ENCODE measurements around the gene BCDIN3D.
"Not testable (repeated sequence)": the region's sequence is repeated elsewhere in the genome, so short reads cannot be mapped to it uniquely, and the experiment has no call there.

BCDIN3D gene

DNA sequence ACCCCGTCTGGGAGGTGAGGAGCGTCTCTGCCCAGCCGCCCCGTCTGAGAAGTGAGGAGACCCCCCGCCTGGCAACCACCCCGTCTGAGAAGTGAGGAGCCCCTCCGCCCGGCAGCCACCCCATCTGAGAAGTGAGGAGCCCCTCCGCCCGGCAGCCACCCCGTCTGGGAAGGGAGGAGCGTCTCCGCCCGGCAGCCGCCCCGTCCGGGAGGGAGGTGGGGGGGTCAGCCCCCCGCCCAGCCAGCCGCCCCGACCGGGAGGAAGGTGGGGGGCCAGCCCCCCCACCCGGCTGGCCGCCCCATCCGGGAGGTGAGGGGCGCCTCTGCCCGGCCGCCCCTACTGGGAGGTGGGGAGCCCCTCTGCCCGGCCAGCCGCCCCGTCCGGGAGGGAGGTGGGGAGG, 18.0 kb upstream of the BCDIN3D start:
- not testable (repeated sequence) for H3K36me3 ChIP-seq (ENCODE audit: control insufficient read depth in 2 of 2, insufficient read depth in 2 of 2, low read length in 2 of 2); H3K27ac ChIP-seq (ENCODE audit: low read depth in 2 of 2, low read length in 2 of 2); H3K27me3 ChIP-seq (ENCODE audit: control insufficient read depth in 2 of 2, insufficient read depth in 2 of 2, low read length in 2 of 2); H3K4me3 ChIP-seq (ENCODE audit: low read length in 2 of 2); H3K9me3 ChIP-seq (ENCODE audit: control insufficient read depth in 2 of 2, low read length in 2 of 2); H3K9ac ChIP-seq (ENCODE audit: low read depth in 1 of 2, low read length in 2 of 2)
- peaks cover 0 to 10% of the 10 kb centered on the region in 2 donors for H3K4me1 ChIP-seq (ENCODE audit: control insufficient read depth in 2 of 2, insufficient read depth in 2 of 2, low read length in 2 of 2)

DNA sequence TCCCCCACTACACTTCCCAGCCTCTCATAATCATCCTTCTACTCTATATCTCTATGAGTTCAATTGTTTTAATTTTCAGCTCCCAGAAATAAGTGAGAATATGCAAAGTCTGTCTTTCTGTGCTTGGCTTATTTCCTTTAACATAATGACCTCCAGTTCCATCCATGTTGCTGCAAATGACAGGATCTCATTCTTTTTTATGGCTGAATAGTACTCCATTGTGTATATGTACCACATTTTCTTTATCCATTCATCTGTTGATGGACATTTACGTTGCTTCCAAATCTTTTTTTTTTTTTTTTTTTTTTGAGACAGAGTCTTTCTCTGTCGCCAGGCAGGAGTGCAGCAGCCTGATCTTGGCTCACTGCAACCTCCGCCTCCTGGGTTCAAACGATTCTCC, 13.0 kb upstream of the BCDIN3D start:
- not testable (repeated sequence) for H3K36me3 ChIP-seq (ENCODE audit: control insufficient read depth in 2 of 2, insufficient read depth in 2 of 2, low read length in 2 of 2); H3K9me3 ChIP-seq (ENCODE audit: control insufficient read depth in 2 of 2, low read length in 2 of 2); H3K27ac ChIP-seq (ENCODE audit: low read depth in 2 of 2, low read length in 2 of 2); H3K4me3 ChIP-seq (ENCODE audit: low read length in 2 of 2); H3K9ac ChIP-seq (ENCODE audit: low read depth in 1 of 2, low read length in 2 of 2); H3K27me3 ChIP-seq (ENCODE audit: control insufficient read depth in 2 of 2, insufficient read depth in 2 of 2, low read length in 2 of 2); H3K4me1 ChIP-seq (ENCODE audit: control insufficient read depth in 2 of 2, insufficient read depth in 2 of 2, low read length in 2 of 2)

DNA sequence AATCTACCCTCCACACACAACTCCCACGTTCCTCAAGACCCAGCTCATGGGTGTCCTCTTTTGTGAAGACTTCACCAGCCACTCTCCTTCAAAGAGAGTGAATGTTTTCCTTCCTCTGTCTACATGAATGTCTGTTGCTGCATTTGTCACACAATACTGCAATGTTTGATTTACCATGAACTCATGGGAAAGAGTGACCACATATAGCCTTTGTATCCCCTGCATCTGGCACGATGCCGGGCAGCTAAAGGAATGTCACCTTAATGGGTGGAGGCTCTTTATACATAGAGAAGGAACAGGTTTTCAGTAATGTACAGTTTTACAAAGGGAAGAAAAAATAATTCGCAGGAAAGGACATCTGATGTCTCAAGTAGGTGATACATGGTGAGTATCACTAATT, 12.1 kb upstream of the BCDIN3D start:
- no peak overlapping the region for H3K27ac ChIP-seq (ENCODE audit: low read depth in 2 of 2, low read length in 2 of 2)
- peaks cover 0 to 2% of the 10 kb centered on the region in 2 donors for H3K27me3 ChIP-seq (ENCODE audit: control insufficient read depth in 2 of 2, insufficient read depth in 2 of 2, low read length in 2 of 2)
- H3K9ac ChIP-seq (ENCODE audit: low read depth in 1 of 2, low read length in 2 of 2): no peak overlapping the region
- no peaks in the 10 kb centered on the region for H3K9me3 ChIP-seq (ENCODE audit: control insufficient read depth in 2 of 2, low read length in 2 of 2)
- no peak overlapping the region for H3K4me3 ChIP-seq (ENCODE audit: low read length in 2 of 2)
- no peaks in the 10 kb centered on the region for H3K36me3 ChIP-seq (ENCODE audit: control insufficient read depth in 2 of 2, insufficient read depth in 2 of 2, low read length in 2 of 2)
- no peaks in the 10 kb centered on the region for H3K4me1 ChIP-seq (ENCODE audit: control insufficient read depth in 2 of 2, insufficient read depth in 2 of 2, low read length in 2 of 2)

DNA sequence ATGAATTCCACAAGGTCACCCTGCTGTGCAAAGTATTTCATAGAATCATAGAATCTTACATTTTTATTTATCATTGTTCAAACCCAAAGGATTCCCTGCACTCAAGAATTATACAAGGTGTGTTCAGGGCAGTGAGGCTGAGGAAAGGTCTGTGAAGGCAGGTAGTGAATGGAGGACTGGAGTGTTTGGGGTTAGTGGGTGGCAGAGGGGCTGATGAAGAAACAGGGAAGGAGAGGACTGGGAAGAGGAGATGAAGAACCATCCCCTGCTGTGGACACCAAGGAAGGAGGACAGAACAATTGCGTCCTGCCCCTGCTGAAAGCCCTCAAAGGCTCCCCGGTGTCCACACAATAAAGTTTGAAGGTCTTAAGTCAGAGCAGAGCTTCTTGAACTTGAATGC, 10.8 kb upstream of the BCDIN3D start:
- Histone ChIP-seq H3K27me3 (ENCODE audit: control insufficient read depth in 2 of 2, insufficient read depth in 2 of 2, low read length in 2 of 2) (peaks cover 2 to 5% of the 10 kb centered on the region in 2 donors), H3K27ac (ENCODE audit: low read depth in 2 of 2, low read length in 2 of 2) (no peak overlapping the region), H3K4me1 (ENCODE audit: control insufficient read depth in 2 of 2, insufficient read depth in 2 of 2, low read length in 2 of 2) (no peaks in the 10 kb centered on the region), H3K9ac (ENCODE audit: low read depth in 1 of 2, low read length in 2 of 2) (no peak overlapping the region), H3K9me3 (ENCODE audit: control insufficient read depth in 2 of 2, low read length in 2 of 2) (no peaks in the 10 kb centered on the region), H3K4me3 (ENCODE audit: low read length in 2 of 2) (no peak overlapping the region), H3K36me3 (ENCODE audit: control insufficient read depth in 2 of 2, insufficient read depth in 2 of 2, low read length in 2 of 2) (no peaks in the 10 kb centered on the region)

DNA sequence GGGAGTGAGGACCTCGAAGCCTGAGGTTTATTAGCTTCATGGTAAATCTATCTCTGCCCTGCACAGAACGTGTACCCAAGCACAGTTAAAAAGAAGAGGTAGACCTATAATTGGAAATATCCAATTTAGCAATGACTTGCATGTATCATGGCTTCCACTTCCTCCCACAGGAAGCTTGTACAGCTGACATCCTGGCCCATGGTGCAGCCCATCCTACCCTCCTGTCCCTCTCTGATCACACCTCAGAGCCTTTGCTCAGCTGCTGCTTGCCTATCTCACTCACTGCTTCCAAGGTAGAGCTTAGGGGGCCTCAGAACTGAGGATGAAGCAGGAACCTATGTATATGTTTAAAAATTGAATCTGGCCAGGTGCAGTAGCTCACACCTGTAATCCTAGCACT, 4.3 kb upstream of the BCDIN3D start:
- Histone ChIP-seq H3K27ac (ENCODE audit: low read depth in 2 of 2, low read length in 2 of 2) (no peak overlapping the region), H3K9me3 (ENCODE audit: control insufficient read depth in 2 of 2, low read length in 2 of 2) (no peaks in the 10 kb centered on the region), H3K27me3 (ENCODE audit: control insufficient read depth in 2 of 2, insufficient read depth in 2 of 2, low read length in 2 of 2) (peaks cover 7 to 11% of the 10 kb centered on the region in 2 donors), H3K4me3 (ENCODE audit: low read length in 2 of 2) (no peak overlapping the region), H3K36me3 (ENCODE audit: control insufficient read depth in 2 of 2, insufficient read depth in 2 of 2, low read length in 2 of 2) (no peaks in the 10 kb centered on the region), H3K4me1 (ENCODE audit: control insufficient read depth in 2 of 2, insufficient read depth in 2 of 2, low read length in 2 of 2) (peaks cover 3 to 5% of the 10 kb centered on the region in 2 donors), H3K9ac (ENCODE audit: low read depth in 1 of 2, low read length in 2 of 2) (no peak overlapping the region)

DNA sequence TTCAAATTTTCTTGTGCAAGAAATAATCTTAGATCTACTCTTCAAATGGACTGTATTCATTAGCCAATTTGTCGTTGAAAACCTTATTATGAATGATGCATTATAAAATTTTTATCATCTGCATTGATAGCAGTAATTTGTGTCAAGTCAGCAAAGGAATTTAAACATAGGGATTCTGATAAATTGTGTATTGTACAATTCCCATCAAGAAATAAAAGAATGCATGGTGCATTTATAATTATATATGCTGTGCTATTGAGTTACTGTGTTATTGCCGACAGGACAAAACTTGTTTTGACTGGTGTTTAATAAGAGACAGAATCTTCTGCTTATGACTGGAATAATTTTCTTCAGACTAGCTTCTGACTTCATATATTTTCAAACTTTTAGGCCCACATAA, 3.1 kb upstream of the BCDIN3D start:
- no peaks in the 10 kb centered on the region for H3K36me3 ChIP-seq (ENCODE audit: control insufficient read depth in 2 of 2, insufficient read depth in 2 of 2, low read length in 2 of 2)
- no peak overlapping the region for H3K27ac ChIP-seq (ENCODE audit: low read depth in 2 of 2, low read length in 2 of 2)
- peaks cover 3 to 10% of the 10 kb centered on the region in 2 donors for H3K4me1 ChIP-seq (ENCODE audit: control insufficient read depth in 2 of 2, insufficient read depth in 2 of 2, low read length in 2 of 2)
- peaks cover 5 to 11% of the 10 kb centered on the region in 2 donors for H3K27me3 ChIP-seq (ENCODE audit: control insufficient read depth in 2 of 2, insufficient read depth in 2 of 2, low read length in 2 of 2)
- no peak overlapping the region for H3K9ac ChIP-seq (ENCODE audit: low read depth in 1 of 2, low read length in 2 of 2)
- H3K9me3 ChIP-seq (ENCODE audit: control insufficient read depth in 2 of 2, low read length in 2 of 2): no peaks in the 10 kb centered on the region
- H3K4me3 ChIP-seq (ENCODE audit: low read length in 2 of 2): no peak overlapping the region

DNA sequence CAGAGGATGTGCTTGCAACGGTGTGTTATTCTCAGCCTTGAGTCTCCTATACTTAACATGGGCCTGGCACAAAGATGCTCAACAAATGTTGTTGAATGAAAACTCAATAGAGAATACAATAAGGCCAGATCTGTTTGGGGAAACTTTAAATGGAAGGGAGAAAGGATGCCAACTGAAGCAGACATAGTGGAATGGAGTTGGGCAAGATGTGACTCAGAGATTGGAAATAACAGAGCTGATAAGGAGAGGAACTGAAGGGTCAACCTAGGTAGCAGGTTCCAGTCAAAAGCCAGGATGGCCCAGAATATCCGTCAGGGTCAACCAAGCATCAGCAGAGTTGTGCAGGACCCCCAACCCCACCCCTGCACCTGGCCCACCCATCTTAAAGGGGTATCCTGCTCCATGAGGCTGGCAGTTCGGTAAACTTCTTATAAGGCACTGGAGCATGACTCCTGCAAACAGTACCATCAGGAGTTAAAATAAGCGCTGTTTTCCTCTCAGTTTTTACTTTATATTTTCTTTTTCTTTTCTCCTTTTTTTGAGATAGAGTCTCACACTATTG, 1.1 kb upstream of the BCDIN3D start:
- no peaks in the 10 kb centered on the region for H3K36me3 ChIP-seq (ENCODE audit: control insufficient read depth in 2 of 2, insufficient read depth in 2 of 2, low read length in 2 of 2)
- peaks cover 5 to 6% of the 10 kb centered on the region in 2 donors for H3K27me3 ChIP-seq (ENCODE audit: control insufficient read depth in 2 of 2, insufficient read depth in 2 of 2, low read length in 2 of 2)
- no peak overlapping the region for H3K27ac ChIP-seq (ENCODE audit: low read depth in 2 of 2, low read length in 2 of 2)
- H3K9me3 ChIP-seq (ENCODE audit: control insufficient read depth in 2 of 2, low read length in 2 of 2): no peaks in the 10 kb centered on the region
- no peak overlapping the region for H3K9ac ChIP-seq (ENCODE audit: low read depth in 1 of 2, low read length in 2 of 2)
- H3K4me1 ChIP-seq (ENCODE audit: control insufficient read depth in 2 of 2, insufficient read depth in 2 of 2, low read length in 2 of 2): peaks cover 3 to 10% of the 10 kb centered on the region in 2 donors
- no peak overlapping the region for H3K4me3 ChIP-seq (ENCODE audit: low read length in 2 of 2)

DNA sequence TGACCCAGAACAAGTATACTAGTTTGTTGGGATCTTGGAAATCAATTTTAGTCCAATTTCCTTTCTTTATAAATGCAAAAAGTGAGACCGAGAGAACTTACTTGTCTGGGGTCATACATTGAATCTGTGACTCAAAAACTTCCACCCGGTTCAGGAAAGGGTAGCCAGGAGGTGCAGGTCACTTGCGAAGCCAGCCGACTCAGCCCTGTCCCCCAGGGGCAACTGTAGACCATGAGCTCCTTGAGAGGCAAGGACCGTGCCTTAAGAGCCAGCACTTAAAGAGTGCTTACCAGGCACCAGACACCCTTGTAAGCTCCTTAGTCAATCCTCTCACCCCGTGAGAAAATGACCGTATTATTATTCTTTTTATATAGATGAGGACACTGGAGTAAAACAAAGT, 505 bp upstream of the BCDIN3D start:
- Histone ChIP-seq H3K9ac (ENCODE audit: low read depth in 1 of 2, low read length in 2 of 2) (peak overlapping the region; percentile 76 to 93), H3K4me1 (ENCODE audit: control insufficient read depth in 2 of 2, insufficient read depth in 2 of 2, low read length in 2 of 2) (peaks cover 3 to 10% of the 10 kb centered on the region in 2 donors), H3K4me3 (ENCODE audit: low read length in 2 of 2) (peak overlapping the region; percentile 86 to 96), H3K27ac (ENCODE audit: low read depth in 2 of 2, low read length in 2 of 2) (peak overlapping the region; percentile 92 to 95), H3K27me3 (ENCODE audit: control insufficient read depth in 2 of 2, insufficient read depth in 2 of 2, low read length in 2 of 2) (peaks cover 3 to 5% of the 10 kb centered on the region in 2 donors), H3K36me3 (ENCODE audit: control insufficient read depth in 2 of 2, insufficient read depth in 2 of 2, low read length in 2 of 2) (no peaks in the 10 kb centered on the region), H3K9me3 (ENCODE audit: control insufficient read depth in 2 of 2, low read length in 2 of 2) (no peaks in the 10 kb centered on the region)

DNA sequence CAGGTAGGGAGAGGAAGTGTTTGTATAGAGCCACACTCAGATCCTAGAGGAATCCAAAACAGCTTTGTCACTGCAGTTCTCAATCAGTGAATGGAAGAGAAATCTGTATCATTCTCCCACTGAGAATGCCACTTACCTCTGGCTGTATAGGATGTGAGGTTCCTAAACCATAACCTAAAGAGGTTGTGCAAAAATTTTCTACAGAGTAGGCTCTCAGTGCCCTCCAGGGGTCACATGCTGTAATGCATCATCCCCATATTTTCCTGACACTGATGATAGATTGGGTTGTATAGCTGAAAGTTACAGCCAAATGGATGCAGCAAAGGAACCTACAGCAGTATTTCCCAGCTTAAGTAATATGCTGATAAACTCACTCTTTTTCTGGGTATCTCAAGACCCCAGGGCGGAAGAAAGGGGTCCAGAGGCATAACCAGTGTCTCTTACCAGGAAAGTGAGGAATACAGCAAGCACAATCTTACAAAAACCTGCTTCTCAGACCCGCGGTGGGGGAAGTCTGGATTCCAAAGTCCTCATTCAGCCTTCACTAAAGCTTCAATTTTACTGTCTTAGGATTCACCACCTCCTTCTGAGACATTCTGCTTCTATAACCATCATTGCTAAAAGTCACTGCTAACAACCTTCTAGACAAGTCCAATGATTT, 3.8 kb downstream of the BCDIN3D start:
- Histone ChIP-seq H3K9ac (ENCODE audit: low read depth in 1 of 2, low read length in 2 of 2) (peak overlapping the region in 1 of 2 donors; percentile 14), H3K9me3 (ENCODE audit: control insufficient read depth in 2 of 2, low read length in 2 of 2) (no peaks in the 10 kb centered on the region), H3K36me3 (ENCODE audit: control insufficient read depth in 2 of 2, insufficient read depth in 2 of 2, low read length in 2 of 2) (peaks cover 3 to 4% of the 10 kb centered on the region in 2 donors), H3K27me3 (ENCODE audit: control insufficient read depth in 2 of 2, insufficient read depth in 2 of 2, low read length in 2 of 2) (no peaks in the 10 kb centered on the region), H3K4me1 (ENCODE audit: control insufficient read depth in 2 of 2, insufficient read depth in 2 of 2, low read length in 2 of 2) (peaks cover 3 to 10% of the 10 kb centered on the region in 2 donors), H3K4me3 (ENCODE audit: low read length in 2 of 2) (no peak overlapping the region), H3K27ac (ENCODE audit: low read depth in 2 of 2, low read length in 2 of 2) (no peak overlapping the region)

DNA sequence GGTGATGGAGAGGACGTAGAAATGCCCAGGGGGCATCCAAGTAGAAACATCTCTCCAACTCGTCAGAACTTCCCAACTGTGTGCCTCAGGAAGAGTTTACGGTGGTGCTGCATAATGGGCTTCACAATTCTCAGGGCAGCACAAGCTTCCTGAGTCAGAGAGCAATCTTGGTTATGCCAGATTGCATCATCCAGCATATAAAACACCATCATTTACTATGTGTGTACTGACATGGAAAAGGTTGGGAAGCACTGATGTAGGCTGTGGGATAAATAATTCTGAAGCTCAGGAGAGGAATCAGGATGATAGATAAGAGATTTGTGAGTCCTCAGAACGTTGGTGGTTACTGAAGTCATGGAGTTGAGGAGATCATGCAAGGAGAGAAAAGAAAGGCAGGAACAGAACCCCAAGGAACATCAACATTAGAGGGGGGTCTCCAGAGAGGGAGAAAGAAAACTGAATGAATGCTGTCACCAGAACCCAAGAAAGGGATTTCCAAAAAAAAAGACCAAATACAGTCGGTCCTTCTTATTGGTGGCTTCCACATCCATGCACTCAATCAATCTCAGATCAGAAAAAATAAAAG, 10.0 kb downstream of the BCDIN3D start:
- Histone ChIP-seq H3K4me1 (ENCODE audit: control insufficient read depth in 2 of 2, insufficient read depth in 2 of 2, low read length in 2 of 2) (peaks cover 6 to 7% of the 10 kb centered on the region in 2 donors), H3K36me3 (ENCODE audit: control insufficient read depth in 2 of 2, insufficient read depth in 2 of 2, low read length in 2 of 2) (no peaks in the 10 kb centered on the region), H3K4me3 (ENCODE audit: low read length in 2 of 2) (no peak overlapping the region), H3K9ac (ENCODE audit: low read depth in 1 of 2, low read length in 2 of 2) (no peak overlapping the region), H3K27me3 (ENCODE audit: control insufficient read depth in 2 of 2, insufficient read depth in 2 of 2, low read length in 2 of 2) (no peaks in the 10 kb centered on the region), H3K9me3 (ENCODE audit: control insufficient read depth in 2 of 2, low read length in 2 of 2) (no peaks in the 10 kb centered on the region), H3K27ac (ENCODE audit: low read depth in 2 of 2, low read length in 2 of 2) (no peak overlapping the region)
